ENCODE results near the gene OSBPL2.

- TF ChIP-seq, protein P1, sequence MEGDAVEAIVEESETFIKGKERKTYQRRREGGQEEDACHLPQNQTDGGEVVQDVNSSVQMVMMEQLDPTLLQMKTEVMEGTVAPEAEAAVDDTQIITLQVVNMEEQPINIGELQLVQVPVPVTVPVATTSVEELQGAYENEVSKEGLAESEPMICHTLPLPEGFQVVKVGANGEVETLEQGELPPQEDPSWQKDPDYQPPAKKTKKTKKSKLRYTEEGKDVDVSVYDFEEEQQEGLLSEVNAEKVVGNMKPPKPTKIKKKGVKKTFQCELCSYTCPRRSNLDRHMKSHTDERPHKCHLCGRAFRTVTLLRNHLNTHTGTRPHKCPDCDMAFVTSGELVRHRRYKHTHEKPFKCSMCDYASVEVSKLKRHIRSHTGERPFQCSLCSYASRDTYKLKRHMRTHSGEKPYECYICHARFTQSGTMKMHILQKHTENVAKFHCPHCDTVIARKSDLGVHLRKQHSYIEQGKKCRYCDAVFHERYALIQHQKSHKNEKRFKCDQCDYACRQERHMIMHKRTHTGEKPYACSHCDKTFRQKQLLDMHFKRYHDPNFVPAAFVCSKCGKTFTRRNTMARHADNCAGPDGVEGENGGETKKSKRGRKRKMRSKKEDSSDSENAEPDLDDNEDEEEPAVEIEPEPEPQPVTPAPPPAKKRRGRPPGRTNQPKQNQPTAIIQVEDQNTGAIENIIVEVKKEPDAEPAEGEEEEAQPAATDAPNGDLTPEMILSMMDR (optimal IDR thresholded peaks at IDR 0.05 in 1 of 3, IDR thresholded peaks at IDR 0.05 in 1 of 3, conservative IDR thresholded peaks at IDR 0.05 in 1 of 3; ENCODE audit: extremely low read depth in 1 of 3, insufficient read depth in 2 of 3, low read length in 3 of 3), result no peak
- no peak for TF ChIP-seq EZH2 (IDR thresholded peaks at IDR 0.05; ENCODE audit: low read length)
Measured at GRCh38 chr20:62309947-62310756, 71.8 kb downstream of the OSBPL2 start.

Measured in keratinocyte (primary cell).